HG02610 (cell line): ENCODE measurements around the gene DEPDC1B.
"Not testable (repeated sequence)": the region's sequence is repeated elsewhere in the genome, so short reads cannot be mapped to it uniquely, and the experiment has no call there.

ENCODE experiments used
- ATAC-seq: cut with Tn5 transposase; IDR thresholded peaks from one replicate; pipeline ENCODE4 v1.9.1; 2021; ENCODE audit warnings: mild to moderate bottlenecking, moderate library complexity; ENCODE audit not compliant: unreplicated experiment

DEPDC1B gene

GRCh38 chr5:60699609-60700415, at the start of gene DEPDC1B:
Gene DEPDC1B, minus strand, starts transcription at chr5:60700166. Its CDS starts 73 bp downstream, at chr5:60700093.
- peak; percentile 95 for ATAC-seq

- ATAC-seq = no peak
Observed at GRCh38 chr5:60744682-60745081, 44.7 kb upstream of the DEPDC1B start.

GRCh38 chr5:60743511-60744314, 43.7 kb upstream of the DEPDC1B start:
- ATAC-seq = no peak

- no peak for ATAC-seq
Observed at GRCh38 chr5:60740322-60740721, 40.4 kb upstream of the DEPDC1B start.

GRCh38 chr5:60738933-60739332, 39.0 kb upstream of the DEPDC1B start:
- ATAC-seq = no peak

GRCh38 chr5:60738461-60738860, 38.5 kb upstream of the DEPDC1B start:
- no peak for ATAC-seq

GRCh38 chr5:60730858-60731257, 30.9 kb upstream of the DEPDC1B start:
- not testable (repeated sequence) for ATAC-seq

- no peak for ATAC-seq
Observed at GRCh38 chr5:60727033-60727679, 27.2 kb upstream of the DEPDC1B start.

- no peak for ATAC-seq
Observed at GRCh38 chr5:60724126-60724525, 24.2 kb upstream of the DEPDC1B start.

- ATAC-seq = no peak
Observed at GRCh38 chr5:60722416-60722815, 22.4 kb upstream of the DEPDC1B start.

GRCh38 chr5:60719329-60719728, 19.4 kb upstream of the DEPDC1B start:
- no peak for ATAC-seq

GRCh38 chr5:60718166-60718892, 18.4 kb upstream of the DEPDC1B start:
- no peak for ATAC-seq

- ATAC-seq = not testable (repeated sequence)
Observed at GRCh38 chr5:60715201-60715928, 15.4 kb upstream of the DEPDC1B start.

GRCh38 chr5:60712950-60713349, 13.0 kb upstream of the DEPDC1B start:
- ATAC-seq = no peak

- not testable (repeated sequence) for ATAC-seq
Observed at GRCh38 chr5:60711892-60712291, 11.9 kb upstream of the DEPDC1B start.

- no peak for ATAC-seq
Observed at GRCh38 chr5:60710362-60710761, 10.4 kb upstream of the DEPDC1B start.

- ATAC-seq = no peak
Observed at GRCh38 chr5:60705144-60705543, 5.2 kb upstream of the DEPDC1B start.

GRCh38 chr5:60703944-60704343, 4.0 kb upstream of the DEPDC1B start:
- ATAC-seq = no peak

- no peak for ATAC-seq
Observed at GRCh38 chr5:60701321-60701968, 1.5 kb upstream of the DEPDC1B start.

GRCh38 chr5:60700416-60700757, 421 bp upstream of the DEPDC1B start:
- peak; percentile 18 for ATAC-seq
